Naive thymus-derived CD4-positive, alpha-beta T cell (primary cell): ENCODE data around the gene CMIP. TPM values are rescaled to one million over a fixed set of nuclear protein-coding genes. Genes with fewer than 3 reads are reported as not detected.

ENCODE experiments used
- ATAC-seq: fragments of 150-1000 bp; cut with Tn5 transposase; 2 replicates; pipeline ENCODE4 v1.10.0; 2021; ENCODE audit warnings: mild to moderate bottlenecking, moderate library complexity
- CTCF ChIA-PET: fragments of 350-600 bp; sonication (Branson Sonifier 250); formaldehyde crosslinking; loops from one replicate; lab custom pipeline; 2021; ENCODE audit warnings: antibody characterized with exemption; lab: Charles Lee
- POLR2A ChIA-PET: fragments of 350-600 bp; sonication (Branson Sonifier 250); formaldehyde crosslinking; loops from one replicate; lab custom pipeline; 2021; ENCODE audit warnings: antibody characterized with exemption, inconsistent platforms; lab: Charles Lee
- DNase-seq, 9 donors: peaks; one replicate each; pipeline versions ENCODE4 v3.0.0 to v3.0.0-alpha.2; 2020 to 2022; ENCODE audit warnings: mixed read lengths in 1 of 9
- H3K27ac ChIP-seq: one replicate; pipeline ENCODE4 v1.7.0; 2013; ENCODE audit warnings: mild to moderate bottlenecking, low read depth, low read length, moderate library complexity
- H3K27me3 ChIP-seq, 2 donors: one replicate each; pipeline ENCODE4 v1.7.0; 2013; ENCODE audit warnings: low read length in 2 of 2, mild to moderate bottlenecking in 2 of 2, moderate library complexity in 2 of 2; ENCODE audit not compliant: control insufficient read depth in 2 of 2, insufficient read depth in 2 of 2
- H3K36me3 ChIP-seq, 3 experiments: 1 replicate in 2 of 3; 2 replicates in 1 of 3; pipeline ENCODE4 v1.7.0; 2013; ENCODE audit warnings: low read length in 3 of 3, mild to moderate bottlenecking in 3 of 3, moderate library complexity in 1 of 3; ENCODE audit not compliant: insufficient read depth in 3 of 3, control insufficient read depth in 2 of 3
- H3K4me1 ChIP-seq, 2 donors: one replicate each; pipeline ENCODE4 v1.7.0; 2013; ENCODE audit warnings: low read length in 2 of 2, mild to moderate bottlenecking in 2 of 2, moderate library complexity in 1 of 2; ENCODE audit not compliant: control insufficient read depth in 2 of 2, insufficient read depth in 2 of 2
- H3K4me3 ChIP-seq: 2 replicates; pipeline ENCODE4 v1.7.0; 2013; ENCODE audit warnings: mild to moderate bottlenecking, low read length
- H3K9me3 ChIP-seq, 3 experiments: 1 replicate in 2 of 3; 2 replicates in 1 of 3; pipeline ENCODE4 v1.7.0; 2013; ENCODE audit warnings: low read length in 3 of 3; ENCODE audit not compliant: control insufficient read depth in 2 of 3
- H3K27ac Mint-ChIP-seq, 9 donors: one replicate each; pipeline ENCODE4 v1.8.0; 2020 to 2022; ENCODE audit warnings: mixed read lengths in 9 of 9, mild to moderate bottlenecking in 8 of 9, moderate library complexity in 5 of 9, inconsistent platforms in 2 of 9
- H3K27me3 Mint-ChIP-seq, 5 donors: one replicate each; pipeline ENCODE4 v1.8.0; 2021 to 2022; ENCODE audit warnings: mixed read lengths in 5 of 5, mild to moderate bottlenecking in 1 of 5
- H3K36me3 Mint-ChIP-seq, 5 donors: one replicate each; pipeline ENCODE4 v1.8.0; 2020 to 2022; ENCODE audit warnings: mixed read lengths in 5 of 5, mild to moderate bottlenecking in 3 of 5, inconsistent platforms in 1 of 5
- H3K4me1 Mint-ChIP-seq, 7 donors: one replicate each; pipeline ENCODE4 v1.8.0; 2020 to 2022; ENCODE audit warnings: mixed read lengths in 7 of 7, mild to moderate bottlenecking in 3 of 7, inconsistent platforms in 1 of 7
- H3K4me3 Mint-ChIP-seq, 10 donors: one replicate each; pipeline ENCODE4 v1.8.0; 2020 to 2022; ENCODE audit warnings: mild to moderate bottlenecking in 10 of 10, mixed read lengths in 10 of 10, moderate library complexity in 6 of 10, inconsistent platforms in 2 of 10
- H3K9me3 Mint-ChIP-seq, 11 donors: one replicate each; pipeline ENCODE4 v1.8.0; 2020 to 2022; ENCODE audit warnings: mixed read lengths in 11 of 11, mild to moderate bottlenecking in 4 of 11, inconsistent platforms in 1 of 11, moderate library complexity in 1 of 11
- intact Hi-C, 2 donors: fragments of 100-400 bp; cut with micrococcal nuclease; formaldehyde crosslinking; loops; one replicate each; pipeline ENCODE4 v1.15.1; 2023
- polyA plus RNA-seq, 2 donors: library from polyadenylated mRNA; unstranded; fragments of 300-500 nt; fragmentation: Illumina TruSeq; gene quantifications; one replicate each; pipeline ENCODE4 v1.2.3, GENCODE V29; 2021
- total RNA-seq, 6 experiments: library from RNA in 5 of 6; stranded (reverse) in 5 of 6; gene quantifications; 1 replicate in 5 of 6; 2 replicates in 1 of 6; pipeline ENCODE4 v1.2.3 and lab custom pipeline; 2021 to 2026

The CMIP gene
- total and polyA plus RNA-seq, 7 experiments from 2014 or later: 0.66 to 75.4 (median 34.3) TPM

DNA sequence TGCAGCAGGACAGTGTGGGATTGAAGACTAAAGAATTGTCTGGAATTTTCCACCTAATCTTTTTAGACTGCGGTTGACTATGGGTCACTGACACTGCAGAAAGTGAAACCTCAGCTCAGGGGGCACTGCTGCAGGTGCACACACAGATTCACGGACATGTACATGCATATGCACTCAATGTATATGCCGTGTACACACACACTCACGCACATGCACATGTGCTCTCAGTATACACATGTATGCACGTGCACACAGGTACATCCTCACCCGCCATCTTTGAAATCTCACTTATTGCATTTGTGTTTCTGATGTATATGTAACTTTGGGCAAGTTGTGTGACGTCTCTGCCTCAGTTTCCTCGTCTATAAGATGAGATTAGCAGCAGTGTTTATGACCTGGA lies 27.3 kb downstream of the CMIP start:
- intact Hi-C loops: loop anchor here in 1 of 2 donors (5.0 kb wide), 2 partner anchors 50 to 250 kb away; no protein-coding TSS in a partner anchor
- Mint-ChIP-seq H3K4me3 (peak overlapping the region in 2 of 10 donors; percentile 13 to 35), H3K9me3 (no peaks in the 10 kb centered on the region), H3K27me3 (no peaks in the 10 kb centered on the region), H3K36me3 (peaks cover 5 to 27% (median 19%) of the 10 kb centered on the region in 5 donors), H3K27ac (peak overlapping the region in 3 of 9 donors; percentile 51 to 73 (median 66)), H3K4me1 (peaks cover 63 to 92% (median 79%) of the 10 kb centered on the region in 7 donors)
- Histone ChIP-seq H3K4me3 (no peak overlapping the region), H3K4me1 (peaks cover 44 to 51% of the 10 kb centered on the region in 2 donors), H3K27ac (no peak overlapping the region), H3K36me3 (peaks cover 0 to 5% (median 0%) of the 10 kb centered on the region in 3 experiments), H3K27me3 (no peaks in the 10 kb centered on the region), H3K9me3 (no peaks in the 10 kb centered on the region)
- ATAC-seq (no peak), DNase-seq (no peak)
- CTCF ChIA-PET: interaction anchor here (0.7 kb wide), 1 partner anchor 107 kb away, joined by 3 read pairs; no protein-coding TSS in a partner anchor
- POLR2A ChIA-PET: interaction anchor here (1.1 kb wide), 1 partner anchor 14 kb away, joined by 3 read pairs; no protein-coding TSS in a partner anchor

DNA sequence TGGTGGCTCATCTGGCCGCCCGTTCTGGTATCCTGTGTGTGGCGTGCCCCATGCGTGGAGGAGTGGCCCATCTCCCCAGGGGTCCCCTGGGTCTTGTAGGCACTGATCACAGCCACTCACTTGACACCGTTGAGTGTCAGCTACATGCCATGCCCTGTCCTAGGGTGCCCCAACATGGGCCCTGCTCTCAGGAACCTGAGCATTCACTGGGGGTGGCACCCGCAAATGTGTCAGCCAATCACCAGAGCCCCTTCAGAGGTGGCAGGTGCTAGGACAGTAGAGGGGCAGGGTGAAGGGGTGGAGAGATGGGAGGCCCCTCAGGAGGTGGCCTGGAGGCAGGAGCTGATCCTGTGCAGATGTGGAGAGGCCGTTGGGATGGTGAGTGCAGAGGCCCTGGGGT lies 27.8 kb downstream of the CMIP start:
- no peak for ATAC-seq
- Mint-ChIP-seq H3K4me3 (peak overlapping the region in 2 of 10 donors; percentile 13 to 35), H3K27me3 (no peaks in the 10 kb centered on the region), H3K27ac (peak overlapping the region in 2 of 9 donors; percentile 39 to 51), H3K4me1 (peaks cover 67 to 94% (median 84%) of the 10 kb centered on the region in 7 donors), H3K36me3 (peaks cover 5 to 29% (median 19%) of the 10 kb centered on the region in 5 donors), H3K9me3 (no peaks in the 10 kb centered on the region)
- Histone ChIP-seq H3K4me3 (no peak overlapping the region), H3K4me1 (peaks cover 49 to 56% of the 10 kb centered on the region in 2 donors), H3K27me3 (no peaks in the 10 kb centered on the region), H3K36me3 (peaks cover 0 to 5% (median 0%) of the 10 kb centered on the region in 3 experiments), H3K9me3 (no peaks in the 10 kb centered on the region), H3K27ac (no peak overlapping the region)
- DNase-seq: no peak
- intact Hi-C loops: loop anchor here in 1 of 2 donors (5.0 kb wide), 2 partner anchors 50 to 250 kb away; no protein-coding TSS in a partner anchor
- ChIA-PET POLR2A (interaction anchor here (1.1 kb wide), 1 partner anchor 13 kb away, joined by 3 read pairs; no protein-coding TSS in a partner anchor), CTCF (interaction anchor here (0.6 to 0.7 kb wide), 2 partner anchors 107 to 192 kb away, joined by 3 to 4 read pairs; no protein-coding TSS in a partner anchor)

DNA sequence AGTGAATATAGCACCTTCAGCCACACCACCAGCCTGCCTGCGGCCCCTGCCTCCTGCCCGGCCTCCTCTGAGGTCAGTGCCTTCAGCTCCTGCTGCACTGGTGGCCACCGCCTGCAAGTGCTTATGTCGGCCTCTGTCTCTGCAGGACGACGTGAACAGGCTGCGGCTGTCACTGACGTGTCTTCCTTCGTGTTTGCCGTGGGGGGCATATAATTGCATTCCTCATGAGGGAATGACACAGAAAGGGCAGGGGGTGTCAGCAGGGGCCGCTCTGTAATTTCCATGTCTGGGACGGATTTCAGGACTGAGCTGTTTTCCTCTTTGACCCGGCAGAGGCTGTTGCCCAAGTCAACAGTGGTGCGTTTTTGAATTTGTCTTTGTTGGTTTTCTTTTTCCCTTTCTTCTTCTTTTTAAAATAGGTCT lies 28.5 kb downstream of the CMIP start:
- no peaks in the 10 kb centered on the region for H3K27me3 Mint-ChIP-seq
- ATAC-seq (no peak), DNase-seq (no peak)
- ChIA-PET POLR2A (no interaction called here), CTCF (interaction anchor here (0.6 kb wide), 1 partner anchor 192 kb away, joined by 4 read pairs; no protein-coding TSS in a partner anchor)
- H3K27ac Mint-ChIP-seq: peak overlapping the region in 2 of 9 donors; percentile 9 to 39
- no peak overlapping the region for H3K27ac ChIP-seq
- H3K36me3 Mint-ChIP-seq: peaks cover 5 to 29% (median 19%) of the 10 kb centered on the region in 5 donors
- intact Hi-C loops: loop anchor here in 1 of 2 donors (5.0 kb wide), 2 partner anchors 49 to 249 kb away; no protein-coding TSS in a partner anchor
- no peak overlapping the region for H3K4me3 ChIP-seq
- peak overlapping the region in 3 of 10 donors; percentile 16 to 32 (median 17) for H3K4me3 Mint-ChIP-seq
- peaks cover 68 to 94% (median 87%) of the 10 kb centered on the region in 7 donors for H3K4me1 Mint-ChIP-seq
- H3K27me3 ChIP-seq: no peaks in the 10 kb centered on the region
- no peaks in the 10 kb centered on the region for H3K9me3 Mint-ChIP-seq
- H3K4me1 ChIP-seq: peaks cover 50 to 61% of the 10 kb centered on the region in 2 donors
- no peaks in the 10 kb centered on the region for H3K9me3 ChIP-seq
- peaks cover 0 to 5% (median 0%) of the 10 kb centered on the region in 3 experiments for H3K36me3 ChIP-seq

GRCh38 chr16:81473558-81473957 lies 28.9 kb downstream of the CMIP start:
- no peak for DNase-seq
- POLR2A ChIA-PET: interaction anchor here (0.5 to 0.6 kb wide), 2 partner anchors 47 to 418 kb away, joined by 3 to 4 read pairs; no protein-coding TSS in a partner anchor
- H3K27ac Mint-ChIP-seq: peak overlapping the region in 2 of 9 donors; percentile 20 to 51

GRCh38 chr16:81473969-81474959 lies 29.7 kb downstream of the CMIP start:
- peak overlapping the region in 2 of 9 donors; percentile 56 to 60 for H3K27ac Mint-ChIP-seq
- H3K36me3 ChIP-seq: peaks cover 0 to 5% (median 0%) of the 10 kb centered on the region in 3 experiments
- intact Hi-C loops: loop anchor here in 1 of 2 donors (5.0 kb wide), 2 partner anchors 48 to 248 kb away; no protein-coding TSS in a partner anchor
- peak overlapping the region in 1 of 10 donors; percentile 53 for H3K4me3 Mint-ChIP-seq
- H3K27ac ChIP-seq: no peak overlapping the region
- ChIA-PET POLR2A (interaction anchor here (0.5 to 0.6 kb wide), 2 partner anchors 48 to 419 kb away, joined by 3 to 4 read pairs; no protein-coding TSS in a partner anchor), CTCF (no interaction called here)
- H3K4me3 ChIP-seq: no peak overlapping the region
- peaks cover 49 to 59% of the 10 kb centered on the region in 2 donors for H3K4me1 ChIP-seq
- no peak for DNase-seq
- no peaks in the 10 kb centered on the region for H3K27me3 ChIP-seq
- no peaks in the 10 kb centered on the region for H3K9me3 ChIP-seq
- peaks cover 66 to 94% (median 87%) of the 10 kb centered on the region in 7 donors for H3K4me1 Mint-ChIP-seq
- no peaks in the 10 kb centered on the region for H3K27me3 Mint-ChIP-seq
- H3K36me3 Mint-ChIP-seq: peaks cover 5 to 33% (median 20%) of the 10 kb centered on the region in 5 donors
- no peak for ATAC-seq
- H3K9me3 Mint-ChIP-seq: no peaks in the 10 kb centered on the region

More at GRCh38 chr16:81473558-81473957, 28.9 kb downstream of the CMIP start:
- peaks cover 0 to 5% (median 0%) of the 10 kb centered on the region in 3 experiments for H3K36me3 ChIP-seq
- H3K27me3 ChIP-seq: no peaks in the 10 kb centered on the region
- no peaks in the 10 kb centered on the region for H3K9me3 Mint-ChIP-seq
- no peak for ATAC-seq
- peak overlapping the region in 2 of 10 donors; percentile 17 to 32 for H3K4me3 Mint-ChIP-seq
- peaks cover 5 to 29% (median 19%) of the 10 kb centered on the region in 5 donors for H3K36me3 Mint-ChIP-seq
- no peaks in the 10 kb centered on the region for H3K27me3 Mint-ChIP-seq
- peaks cover 50 to 59% of the 10 kb centered on the region in 2 donors for H3K4me1 ChIP-seq
- H3K27ac ChIP-seq: no peak overlapping the region
- no peaks in the 10 kb centered on the region for H3K9me3 ChIP-seq
- intact Hi-C loops: loop anchor here in 1 of 2 donors (5.0 kb wide), 2 partner anchors 49 to 249 kb away; no protein-coding TSS in a partner anchor
- peaks cover 66 to 94% (median 87%) of the 10 kb centered on the region in 7 donors for H3K4me1 Mint-ChIP-seq
- CTCF ChIA-PET: no interaction called here
- H3K4me3 ChIP-seq: no peak overlapping the region
